HG03432 (cell line): ENCODE measurements around the gene DSCAML1.

ENCODE experiments used
- ATAC-seq: cut with Tn5 transposase; IDR thresholded peaks from one replicate; pipeline ENCODE4 v1.9.1; 2021; ENCODE audit warnings: mild to moderate bottlenecking, moderate library complexity; ENCODE audit not compliant: unreplicated experiment

Gene DSCAML1

GRCh38 chr11:117670443-117670842, 126.6 kb downstream of the DSCAML1 start:
- no peak for ATAC-seq

GRCh38 chr11:117669616-117670015, 127.4 kb downstream of the DSCAML1 start:
- no peak for ATAC-seq

- no peak for ATAC-seq
Observed at GRCh38 chr11:117669062-117669461, 128.0 kb downstream of the DSCAML1 start.

- ATAC-seq: no peak
Observed at GRCh38 chr11:117668321-117668751, 128.7 kb downstream of the DSCAML1 start.

GRCh38 chr11:117664897-117665296, 132.1 kb downstream of the DSCAML1 start:
- no peak for ATAC-seq

- ATAC-seq: no peak
Observed at GRCh38 chr11:117663821-117664220, 133.2 kb downstream of the DSCAML1 start.

GRCh38 chr11:117663414-117663813, 133.6 kb downstream of the DSCAML1 start:
- ATAC-seq: no peak

- no peak for ATAC-seq
Observed at GRCh38 chr11:117662671-117663269, 134.2 kb downstream of the DSCAML1 start.

GRCh38 chr11:117662255-117662654, 134.8 kb downstream of the DSCAML1 start:
- no peak for ATAC-seq

- ATAC-seq: no peak
Observed at GRCh38 chr11:117658809-117659208, 138.2 kb downstream of the DSCAML1 start.

GRCh38 chr11:117657794-117658193, 139.2 kb downstream of the DSCAML1 start:
- no peak for ATAC-seq

- no peak for ATAC-seq
Observed at GRCh38 chr11:117654281-117655255, 142.4 kb downstream of the DSCAML1 start.

- no peak for ATAC-seq
Observed at GRCh38 chr11:117652521-117652920, 144.5 kb downstream of the DSCAML1 start.

- no peak for ATAC-seq
Observed at GRCh38 chr11:117649296-117650055, 147.5 kb downstream of the DSCAML1 start.

- no peak for ATAC-seq
Observed at GRCh38 chr11:117647872-117648271, 149.1 kb downstream of the DSCAML1 start.

- ATAC-seq: no peak
Observed at GRCh38 chr11:117647207-117647606, 149.8 kb downstream of the DSCAML1 start.

- no peak for ATAC-seq
Observed at GRCh38 chr11:117646411-117646810, 150.6 kb downstream of the DSCAML1 start.

- no peak for ATAC-seq
Observed at GRCh38 chr11:117644403-117645155, 152.4 kb downstream of the DSCAML1 start.

- ATAC-seq: no peak
Observed at GRCh38 chr11:117643606-117644300, 153.3 kb downstream of the DSCAML1 start.

GRCh38 chr11:117642835-117643234, 154.2 kb downstream of the DSCAML1 start:
- no peak for ATAC-seq
